Activated CD4-positive, alpha-beta T cell treated with anti-CD3 and anti-CD28 coated beads, Interleukin-2, Interleukin-4, amounts not matched to agents 100 ng/mL and 50 ng/mL, durations not matched to agents 16 hours and 8 hours (primary cell): Measurements from ENCODE around the gene SMTNL1.
"Not testable (repeated sequence)": the region's sequence is repeated elsewhere in the genome, so short reads cannot be mapped to it uniquely, and the experiment has no call there.

Experiments
- DNase-seq: peaks from one replicate; pipeline ENCODE4 v3.0.0-alpha.2; 2020; ENCODE audit warnings: low spot score

SMTNL1 gene

GRCh38 chr11:57508341-57509170, 28.8 kb upstream of the SMTNL1 start:
- no peak for DNase-seq

GRCh38 chr11:57511741-57512430, 25.5 kb upstream of the SMTNL1 start:
- no peak for DNase-seq

GRCh38 chr11:57512646-57513451, 24.5 kb upstream of the SMTNL1 start:
- DNase-seq: no peak

- no peak for DNase-seq
Measured at GRCh38 chr11:57513452-57513795, 24.0 kb upstream of the SMTNL1 start.

GRCh38 chr11:57513911-57514537, 23.4 kb upstream of the SMTNL1 start:
- DNase-seq: peak; percentile 29

- DNase-seq: peak; percentile 57
Measured at GRCh38 chr11:57514538-57515331, 22.7 kb upstream of the SMTNL1 start.

- DNase-seq: peak; percentile 49
Measured at GRCh38 chr11:57515332-57516060, 21.9 kb upstream of the SMTNL1 start, which contains the start of gene SLC43A1. SLC43A1 (minus strand) TSS chr11:57515702; CDS start chr11:57514111, 1,591 bp downstream.

- no peak for DNase-seq
Measured at GRCh38 chr11:57516061-57516443, 21.3 kb upstream of the SMTNL1 start.

- no peak for DNase-seq
Measured at GRCh38 chr11:57521116-57521515, 16.3 kb upstream of the SMTNL1 start.

GRCh38 chr11:57523419-57523818, 14.0 kb upstream of the SMTNL1 start:
- no peak for DNase-seq

- DNase-seq: peak; percentile 65
Measured at GRCh38 chr11:57527056-57527631, 10.3 kb upstream of the SMTNL1 start.

- DNase-seq: no peak
Measured at GRCh38 chr11:57529012-57529411, 8.4 kb upstream of the SMTNL1 start.

- DNase-seq: no peak
Measured at GRCh38 chr11:57530215-57530595, 7.2 kb upstream of the SMTNL1 start.

- DNase-seq: peak; percentile 97
Measured at GRCh38 chr11:57530596-57531507, 6.5 kb upstream of the SMTNL1 start, which contains the start of gene TIMM10. TIMM10 (minus strand) TSS chr11:57530754; CDS start chr11:57530189, 565 bp downstream.

GRCh38 chr11:57534449-57534848, 2.9 kb upstream of the SMTNL1 start:
- not testable (repeated sequence) for DNase-seq

GRCh38 chr11:57539342-57539741, 1.9 kb downstream of the SMTNL1 start:
- DNase-seq: no peak

GRCh38 chr11:57541169-57541568, 3.8 kb downstream of the SMTNL1 start:
- DNase-seq: no peak

GRCh38 chr11:57542582-57542981, 5.2 kb downstream of the SMTNL1 start:
- DNase-seq: no peak

GRCh38 chr11:57543593-57543992, 6.2 kb downstream of the SMTNL1 start:
- DNase-seq: no peak
